ENCODE measurements around the gene LTB4R2. TPM values are rescaled to one million over a fixed set of nuclear protein-coding genes. Genes with fewer than 3 reads are reported as not detected.

The LTB4R2 gene
- total RNA-seq, 2 experiments from 2014 or later, result 9.6 to 12.0 TPM

DNA sequence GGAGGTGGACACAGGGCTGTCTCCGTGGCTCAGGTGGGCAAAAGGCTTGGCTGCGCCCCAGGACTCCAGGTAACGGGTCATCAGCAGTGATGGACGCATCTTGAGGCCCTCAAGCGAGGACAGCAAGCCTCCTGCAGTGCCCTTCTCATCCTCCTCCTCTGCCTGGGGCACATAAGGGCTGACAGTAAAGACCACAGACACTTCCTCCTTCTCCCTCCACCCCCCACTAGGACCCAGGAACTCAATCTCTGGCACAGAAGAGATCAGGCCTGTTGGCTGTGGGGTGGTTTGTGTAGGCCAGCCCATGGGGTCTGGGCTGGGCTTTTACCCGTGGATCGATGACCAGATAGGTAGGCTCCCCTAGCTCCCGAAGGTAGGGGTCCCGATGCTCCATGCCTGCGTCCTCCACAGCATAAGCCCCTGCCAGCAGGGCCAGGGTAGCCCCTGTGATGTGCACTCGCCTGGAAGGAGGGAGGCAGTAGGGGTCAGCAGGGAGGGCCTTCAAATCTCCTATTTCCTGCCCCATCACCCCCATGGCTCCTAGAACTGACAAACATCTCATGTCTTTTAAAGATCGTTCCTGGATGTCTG is 19.2 kb downstream of the LTB4R2 start:
- no peak for DNase-seq
- no peak for ATAC-seq
- Mint-ChIP-seq H3K36me3 (ENCODE audit: low read depth) (no peaks in the 10 kb centered on the region), H3K4me3 (no peak overlapping the region), H3K4me1 (ENCODE audit: low read depth) (peaks cover 40% of the 10 kb centered on the region), H3K27ac (peak overlapping the region; percentile 61), H3K27me3 (peaks cover 18% of the 10 kb centered on the region), H3K9me3 (no peaks in the 10 kb centered on the region)
- POLR2A ChIA-PET, result interaction anchor here (0.7 to 8.5 kb wide), 3 partner anchors 11 to 101 kb away, joined by 3 to 82 read pairs (median 4); partner anchors contain the start of genes CBLN3 and KHNYN
- CTCF ChIA-PET, result interaction anchor here (0.8 to 8.8 kb wide), 7 partner anchors 8 to 112 kb away, joined by 3 to 155 read pairs (median 9); partner anchors contain the start of genes CIDEB, LTB4R, LTB4R2 and RIPK3
- intact Hi-C loops (cut with micrococcal nuclease), result no loop called here
- TF ChIP-seq, protein P1, sequence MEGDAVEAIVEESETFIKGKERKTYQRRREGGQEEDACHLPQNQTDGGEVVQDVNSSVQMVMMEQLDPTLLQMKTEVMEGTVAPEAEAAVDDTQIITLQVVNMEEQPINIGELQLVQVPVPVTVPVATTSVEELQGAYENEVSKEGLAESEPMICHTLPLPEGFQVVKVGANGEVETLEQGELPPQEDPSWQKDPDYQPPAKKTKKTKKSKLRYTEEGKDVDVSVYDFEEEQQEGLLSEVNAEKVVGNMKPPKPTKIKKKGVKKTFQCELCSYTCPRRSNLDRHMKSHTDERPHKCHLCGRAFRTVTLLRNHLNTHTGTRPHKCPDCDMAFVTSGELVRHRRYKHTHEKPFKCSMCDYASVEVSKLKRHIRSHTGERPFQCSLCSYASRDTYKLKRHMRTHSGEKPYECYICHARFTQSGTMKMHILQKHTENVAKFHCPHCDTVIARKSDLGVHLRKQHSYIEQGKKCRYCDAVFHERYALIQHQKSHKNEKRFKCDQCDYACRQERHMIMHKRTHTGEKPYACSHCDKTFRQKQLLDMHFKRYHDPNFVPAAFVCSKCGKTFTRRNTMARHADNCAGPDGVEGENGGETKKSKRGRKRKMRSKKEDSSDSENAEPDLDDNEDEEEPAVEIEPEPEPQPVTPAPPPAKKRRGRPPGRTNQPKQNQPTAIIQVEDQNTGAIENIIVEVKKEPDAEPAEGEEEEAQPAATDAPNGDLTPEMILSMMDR (IDR thresholded peaks at IDR 0.05), result no peak

DNA sequence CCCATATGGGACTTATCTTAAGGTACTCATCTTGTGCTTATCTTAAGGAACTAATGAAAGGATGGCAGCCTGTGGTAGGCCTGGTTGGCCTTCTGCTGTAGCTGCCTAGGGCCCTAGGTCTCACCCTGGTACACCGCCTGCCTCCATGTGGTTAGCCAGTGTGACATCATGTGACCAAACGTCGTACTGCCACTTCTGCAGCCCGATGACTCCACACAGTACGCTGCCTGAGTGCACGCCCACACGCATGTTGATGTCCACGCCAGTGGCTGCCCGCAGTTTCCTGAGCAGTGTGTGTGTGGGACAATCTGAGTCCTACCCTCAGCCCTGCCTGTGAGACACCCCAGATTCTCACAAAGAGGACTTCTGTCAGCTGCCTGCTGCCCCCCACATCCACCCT is 19.8 kb downstream of the LTB4R2 start:
- intact Hi-C loops (cut with micrococcal nuclease), result no loop called here
- TF ChIP-seq, protein P1 (IDR thresholded peaks at IDR 0.05), result no peak
- no peaks in the 10 kb centered on the region for H3K36me3 Mint-ChIP-seq (ENCODE audit: low read depth)
- no peak overlapping the region for H3K4me3 Mint-ChIP-seq
- H3K9me3 Mint-ChIP-seq, result no peaks in the 10 kb centered on the region
- DNase-seq, result peak; percentile 85
- ATAC-seq, result peak; percentile 53
- peak overlapping the region; percentile 61 for H3K27ac Mint-ChIP-seq
- peaks cover 42% of the 10 kb centered on the region for H3K4me1 Mint-ChIP-seq (ENCODE audit: low read depth)
- ChIA-PET POLR2A (interaction anchor here (0.7 to 8.5 kb wide), 2 partner anchors 11 to 100 kb away, joined by 3 to 82 read pairs; partner anchors contain the start of genes CBLN3 and KHNYN), CTCF (interaction anchor here (0.8 to 8.8 kb wide), 6 partner anchors 9 to 112 kb away, joined by 3 to 155 read pairs (median 26); partner anchors contain the start of genes CIDEB, LTB4R, LTB4R2 and RIPK3)
- peaks cover 22% of the 10 kb centered on the region for H3K27me3 Mint-ChIP-seq

DNA sequence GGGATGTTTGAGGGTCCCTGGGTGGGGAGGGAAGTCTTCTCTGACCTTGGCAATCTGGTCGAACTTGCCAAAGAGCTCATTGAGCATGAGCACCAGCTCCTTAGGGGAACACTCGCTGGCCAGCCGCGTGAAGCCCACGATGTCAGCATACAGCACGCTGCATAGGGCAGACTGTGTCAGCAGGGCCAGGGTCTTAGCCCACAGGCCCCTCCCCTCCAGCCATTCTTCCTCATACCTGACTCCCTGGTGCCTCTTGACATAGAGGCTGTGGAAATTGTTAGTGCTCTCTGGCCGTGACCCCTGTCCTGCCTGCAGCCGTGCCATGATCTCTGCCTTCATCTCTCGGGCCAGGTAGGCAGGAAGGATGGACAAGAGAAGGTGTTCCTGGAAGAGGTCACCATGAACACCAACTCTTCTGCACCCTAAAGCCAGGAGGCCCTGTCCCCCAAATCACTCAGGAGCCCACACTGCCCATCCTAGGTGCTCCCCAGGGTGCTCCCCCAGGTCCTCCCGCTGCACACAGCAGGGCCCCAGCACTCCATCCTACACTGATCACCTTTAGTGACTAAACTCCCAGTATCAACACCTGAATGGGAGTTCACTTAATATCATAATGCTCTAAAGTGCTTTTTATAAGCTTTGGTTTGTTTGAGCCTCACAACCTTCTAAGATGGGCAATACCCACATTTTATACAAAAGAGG is 21.2 kb downstream of the LTB4R2 start:
- Mint-ChIP-seq H3K27me3 (peaks cover 29% of the 10 kb centered on the region), H3K36me3 (ENCODE audit: low read depth) (peaks cover 3% of the 10 kb centered on the region), H3K9me3 (no peaks in the 10 kb centered on the region), H3K4me1 (ENCODE audit: low read depth) (peaks cover 47% of the 10 kb centered on the region), H3K4me3 (no peak overlapping the region), H3K27ac (no peak overlapping the region)
- DNase-seq (no peak), ATAC-seq (no peak)
- TF ChIP-seq, protein P1 (IDR thresholded peaks at IDR 0.05), result no peak
- ChIA-PET CTCF (interaction anchor here (1.3 to 12.7 kb wide), 8 partner anchors 9 to 105 kb away, joined by 3 to 454 read pairs (median 79); partner anchors contain the start of genes CBLN3, CIDEB, KHNYN and LTB4R), POLR2A (interaction anchor here (0.7 to 8.5 kb wide), 4 partner anchors 32 to 236 kb away, joined by 3 to 82 read pairs (median 3); partner anchors contain the start of genes CBLN3, DHRS1, KHNYN and NOP9)
- intact Hi-C loops (cut with micrococcal nuclease), result no loop called here

DNA sequence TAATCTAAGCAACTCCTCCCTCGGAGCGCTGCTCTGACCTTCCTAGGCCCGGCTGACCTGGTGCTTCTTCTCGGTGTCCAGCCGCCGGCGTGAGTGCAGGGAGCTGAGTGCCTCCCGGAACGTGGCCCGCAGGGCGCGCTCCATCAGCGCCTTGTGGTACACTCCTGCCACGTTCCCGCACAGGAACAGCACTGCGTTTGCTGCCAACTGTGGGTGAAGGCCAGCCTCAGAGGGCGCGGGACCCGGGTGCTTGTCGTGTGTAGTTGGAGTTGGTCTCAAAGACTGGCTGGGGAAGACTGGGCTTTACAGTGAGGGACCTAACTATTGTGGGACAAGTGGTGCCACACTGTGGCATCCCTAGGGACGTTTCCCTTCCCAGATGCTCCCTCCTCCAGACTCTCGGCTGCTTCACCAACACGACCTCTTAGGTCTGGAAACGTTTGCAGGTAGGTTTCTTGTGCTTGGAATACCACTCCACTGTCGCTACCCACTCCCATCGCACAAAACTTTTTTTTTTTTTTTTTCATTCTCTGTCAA is 21.9 kb downstream of the LTB4R2 start:
- ChIA-PET POLR2A (interaction anchor here (0.9 to 8.5 kb wide), 4 partner anchors 33 to 236 kb away, joined by 3 to 82 read pairs (median 4); partner anchors contain the start of genes CBLN3, DHRS1, KHNYN and NOP9), CTCF (interaction anchor here (0.7 to 12.7 kb wide), 16 partner anchors 8 to 109 kb away, joined by 3 to 454 read pairs (median 22); partner anchors contain the start of genes CBLN3, CIDEB, KHNYN and LTB4R)
- DNase-seq (no peak), ATAC-seq (no peak)
- intact Hi-C loops (cut with micrococcal nuclease), result loop anchor here (1.0 kb wide), 1 partner anchor 100 kb away; no protein-coding TSS in a partner anchor
- peaks cover 47% of the 10 kb centered on the region for H3K4me1 Mint-ChIP-seq (ENCODE audit: low read depth)
- H3K36me3 Mint-ChIP-seq (ENCODE audit: low read depth), result peaks cover 3% of the 10 kb centered on the region
- TF ChIP-seq, protein P1 (IDR thresholded peaks at IDR 0.05), result no peak
- no peak overlapping the region for H3K27ac Mint-ChIP-seq
- H3K4me3 Mint-ChIP-seq, result peak overlapping the region; percentile 68
- H3K27me3 Mint-ChIP-seq, result peaks cover 29% of the 10 kb centered on the region
- no peaks in the 10 kb centered on the region for H3K9me3 Mint-ChIP-seq

Measured in activated CD8-positive, alpha-beta T cell treated with anti-CD3 and anti-CD28 coated beads for 36 hours (primary cell).